Right renal pelvis (tissue), 4 donors: Measurements from ENCODE around the gene ARFIP1. TPM values are rescaled to one million over a fixed set of nuclear protein-coding genes. Genes with fewer than 3 reads are reported as not detected.
"Not testable (repeated sequence)": the region's sequence is repeated elsewhere in the genome, so short reads cannot be mapped to it uniquely, and the experiment has no call there.

Experiments
- DNase-seq, 4 donors: peaks; one replicate each; pipeline ENCODE4 v3.0.0-alpha.2; 2013; ENCODE audit warnings: low read depth in 4 of 4, low spot score in 3 of 4, missing footprints in 1 of 4
- polyA plus RNA-seq, 4 donors: library from polyadenylated mRNA; unstranded; fragments of 120-200 nt; gene quantifications; one replicate each; pipeline ENCODE4 v1.2.1, GENCODE V29; 2013; ENCODE audit not compliant: insufficient read length in 4 of 4

ARFIP1 gene, protein sequence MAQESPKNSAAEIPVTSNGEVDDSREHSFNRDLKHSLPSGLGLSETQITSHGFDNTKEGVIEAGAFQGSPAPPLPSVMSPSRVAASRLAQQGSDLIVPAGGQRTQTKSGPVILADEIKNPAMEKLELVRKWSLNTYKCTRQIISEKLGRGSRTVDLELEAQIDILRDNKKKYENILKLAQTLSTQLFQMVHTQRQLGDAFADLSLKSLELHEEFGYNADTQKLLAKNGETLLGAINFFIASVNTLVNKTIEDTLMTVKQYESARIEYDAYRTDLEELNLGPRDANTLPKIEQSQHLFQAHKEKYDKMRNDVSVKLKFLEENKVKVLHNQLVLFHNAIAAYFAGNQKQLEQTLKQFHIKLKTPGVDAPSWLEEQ
- 10 to 100 TPM; 45.5 to 54.6 (median 49.5) TPM for polyA plus RNA-seq

GRCh38 chr4:152779513-152780266 lies at the start of gene ARFIP1, which contains the start of gene TIGD4:
Gene ARFIP1, plus strand, starts transcription at chr4:152779954. Its CDS starts 49,680 bp downstream, at chr4:152829634.
Gene TIGD4, minus strand, starts transcription at chr4:152779730. Its CDS starts 8,726 bp downstream, at chr4:152771004.
- peak; percentile 89 to 94 (median 92) for DNase-seq

GRCh38 chr4:152731997-152732396 lies 47.8 kb upstream of the ARFIP1 start:
- no peak for DNase-seq

GRCh38 chr4:152734015-152734698 lies 45.6 kb upstream of the ARFIP1 start:
- DNase-seq: no peak

DNA sequence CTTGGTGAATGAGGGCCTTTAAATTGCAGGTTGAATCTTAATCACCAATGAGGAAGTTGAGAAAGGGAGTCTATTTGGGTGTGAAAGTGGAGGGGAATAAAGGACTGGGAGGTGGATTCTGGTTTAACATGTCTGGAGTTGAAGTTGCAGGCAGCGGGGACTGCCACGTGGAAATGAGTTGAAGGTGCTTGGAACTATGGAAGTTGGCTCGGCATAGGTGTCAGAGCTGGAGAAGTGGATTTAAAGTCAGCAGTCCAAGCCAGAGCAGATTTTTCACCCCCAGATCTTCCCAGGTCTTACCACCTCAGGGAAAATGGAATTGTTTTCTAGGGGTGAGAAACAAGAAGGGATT lies 45.1 kb upstream of the ARFIP1 start:
- no peak for DNase-seq

- DNase-seq: peak in 2 of 4 donors; percentile 5 to 8
Observed at GRCh38 chr4:152735396-152735859, 44.3 kb upstream of the ARFIP1 start.

DNA sequence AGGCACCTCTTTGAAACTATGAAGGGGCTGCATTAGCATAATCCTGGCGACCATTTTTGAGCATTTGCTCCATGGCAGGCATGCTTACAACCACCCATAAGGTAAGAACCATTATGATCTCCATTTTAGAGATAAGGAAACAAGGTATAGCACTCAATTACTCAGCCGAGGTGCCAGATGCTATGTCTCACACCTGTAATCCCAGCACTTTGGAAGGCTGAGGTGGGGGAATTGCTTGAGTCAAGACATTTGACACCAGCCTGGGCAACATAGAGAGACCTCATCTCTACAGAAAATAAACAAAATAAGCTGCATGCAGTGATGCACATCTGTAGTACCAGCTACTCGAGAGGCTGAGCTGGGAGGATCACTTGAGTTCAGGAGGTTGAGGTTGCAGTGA lies 43.8 kb upstream of the ARFIP1 start:
- DNase-seq: no peak

DNA sequence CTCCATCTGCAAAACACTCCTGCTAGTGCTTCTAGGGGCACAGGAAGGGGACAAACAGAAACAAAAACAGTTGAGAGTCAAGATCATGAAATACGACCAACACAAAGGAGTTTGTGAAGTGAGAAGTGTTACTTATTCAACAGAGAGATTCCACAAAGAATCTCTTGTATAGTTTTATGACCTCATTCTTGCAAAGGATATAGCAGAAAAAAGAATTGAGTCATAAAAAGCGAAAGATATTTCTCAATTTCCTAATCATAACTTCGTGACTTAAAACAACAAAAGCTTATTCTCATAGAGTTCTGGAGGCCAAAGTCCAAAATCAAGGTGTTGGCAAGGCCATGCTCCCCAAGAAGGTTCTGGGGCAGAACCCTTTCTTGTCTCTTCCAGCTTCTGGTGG lies 40.9 kb upstream of the ARFIP1 start:
- DNase-seq: no peak

DNA sequence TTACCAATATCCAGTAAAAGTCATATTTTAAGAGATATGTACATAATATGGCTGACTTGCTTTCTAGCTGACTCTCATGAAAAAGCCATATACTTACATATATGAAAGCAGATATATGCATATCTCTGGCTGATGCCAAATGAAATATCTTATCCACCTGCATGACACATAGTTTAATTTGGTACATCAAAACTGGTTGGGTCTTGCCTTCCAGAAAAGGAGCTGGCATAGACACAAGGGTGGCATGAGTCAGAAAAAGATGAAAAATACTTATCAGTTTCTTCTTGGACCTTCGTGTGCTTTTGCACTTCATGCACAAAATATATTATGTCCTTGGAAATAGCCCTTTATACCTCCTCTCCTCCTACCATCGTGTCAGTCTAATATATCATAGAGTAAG lies 32.3 kb upstream of the ARFIP1 start:
- DNase-seq: no peak

DNA sequence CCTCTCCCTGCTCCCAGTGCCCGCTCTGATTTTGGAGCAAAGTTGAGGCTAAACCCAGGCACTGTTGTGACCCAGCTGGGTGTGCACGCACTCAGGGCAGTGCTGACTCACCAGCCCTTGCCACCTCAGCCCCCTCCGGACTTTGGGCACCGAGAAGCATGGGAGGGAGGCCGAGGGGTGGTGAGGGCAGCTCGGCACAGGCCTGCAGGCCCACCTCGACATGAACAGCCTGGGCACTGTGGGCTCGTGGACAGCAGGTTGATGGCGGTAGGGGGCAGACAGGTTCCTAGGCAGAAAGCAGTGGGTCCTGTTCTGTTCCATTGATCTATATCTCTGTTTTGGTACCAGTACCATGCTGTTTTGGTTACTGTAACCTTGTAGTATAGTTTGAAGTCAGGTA lies 31.1 kb upstream of the ARFIP1 start:
- no peak for DNase-seq

DNA sequence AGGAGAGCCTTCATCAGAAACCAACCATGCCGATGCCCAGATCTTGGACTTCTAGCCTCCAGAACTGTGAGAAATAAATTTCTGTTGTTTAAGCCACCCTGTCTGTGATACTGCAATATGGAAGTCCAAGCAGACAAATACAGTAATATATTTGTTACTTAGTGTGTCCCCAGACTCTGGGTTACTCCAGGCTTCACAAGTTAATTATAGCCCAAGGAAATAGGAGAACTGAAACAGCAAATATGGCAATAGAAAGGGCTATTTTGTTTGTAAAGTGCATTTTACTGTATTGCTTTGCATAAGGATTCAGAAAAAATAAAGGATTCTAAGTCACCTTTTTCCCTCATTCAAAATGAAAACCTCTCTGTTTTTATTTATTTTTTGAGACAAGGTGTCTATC lies 16.0 kb upstream of the ARFIP1 start:
- no peak for DNase-seq

DNA sequence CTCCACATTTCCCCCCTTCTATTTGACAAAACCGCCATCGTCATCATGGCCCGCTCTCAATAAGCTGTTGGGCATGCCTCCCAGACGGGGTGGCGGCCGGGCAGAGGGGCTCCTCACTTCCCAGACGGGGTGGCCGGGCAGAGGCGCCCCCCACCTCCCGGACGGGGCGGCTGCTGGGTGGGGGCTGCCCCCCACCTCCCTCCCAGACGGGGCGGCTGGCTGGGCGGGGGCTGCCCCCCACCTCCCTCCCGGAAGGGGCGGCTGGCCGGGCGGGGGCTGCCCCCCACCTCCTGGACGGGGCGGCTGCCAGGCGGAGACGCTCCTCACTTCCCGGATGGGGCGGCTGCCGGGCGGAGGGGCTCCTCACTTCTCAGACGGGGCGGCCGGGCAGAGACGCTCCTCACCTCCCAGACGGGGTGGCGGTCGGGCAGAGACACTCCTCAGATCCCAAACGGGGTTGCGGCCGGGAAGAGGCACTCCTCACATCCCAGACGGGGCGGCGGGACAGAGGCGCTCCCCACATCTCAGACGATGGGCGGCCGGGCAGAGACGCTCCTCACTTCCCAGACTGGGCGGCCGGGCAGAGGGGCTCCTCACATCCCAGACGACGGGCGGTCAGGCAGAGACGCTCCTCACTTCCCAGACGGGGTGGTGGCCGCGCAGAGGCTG lies 14.6 kb upstream of the ARFIP1 start:
- DNase-seq: not testable (repeated sequence)

- no peak for DNase-seq
Observed at GRCh38 chr4:152771741-152772533, 7.8 kb upstream of the ARFIP1 start.

DNA sequence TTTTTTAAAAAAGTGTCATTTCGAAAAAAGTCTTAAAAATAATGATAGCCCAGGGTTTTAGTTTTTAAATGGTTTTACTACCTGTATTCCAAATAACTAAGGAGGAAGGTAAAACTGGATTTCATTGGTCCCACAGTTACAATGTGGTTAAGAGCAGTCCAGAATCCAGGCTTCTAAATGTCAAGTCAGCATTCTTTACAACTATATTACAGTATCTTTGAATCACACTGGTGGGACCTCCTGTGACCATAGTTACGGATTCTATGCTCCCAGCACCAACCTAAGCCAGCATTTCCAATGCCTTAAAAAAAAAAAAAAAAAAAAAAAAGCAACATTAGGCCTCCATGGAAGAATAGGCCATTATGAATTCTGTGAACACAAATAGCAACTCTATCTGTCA lies 6.4 kb upstream of the ARFIP1 start:
- DNase-seq: no peak

DNA sequence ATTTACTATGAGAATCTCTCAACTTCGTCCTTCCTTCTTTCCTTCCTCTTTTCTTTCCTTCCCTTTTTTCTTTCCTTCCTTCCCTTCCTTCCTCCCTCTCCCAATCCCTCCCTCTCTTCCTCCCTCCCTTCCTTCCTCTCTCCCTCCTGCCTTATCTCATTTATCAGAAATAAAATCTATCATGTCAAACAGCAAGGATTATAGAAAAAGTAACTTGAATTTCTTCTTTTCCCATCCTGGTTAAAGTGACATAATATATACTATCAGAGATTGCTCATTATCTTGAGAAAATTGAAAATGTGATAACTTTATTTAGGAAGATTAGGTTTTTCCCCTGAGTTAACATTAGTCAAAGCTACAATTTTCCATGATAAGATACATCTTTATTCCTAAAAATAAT lies 5.8 kb upstream of the ARFIP1 start:
- DNase-seq: no peak

GRCh38 chr4:152776352-152776751 lies 3.4 kb upstream of the ARFIP1 start:
- DNase-seq: no peak

- DNase-seq: no peak
Observed at GRCh38 chr4:152777488-152777887, 2.3 kb upstream of the ARFIP1 start.

DNA sequence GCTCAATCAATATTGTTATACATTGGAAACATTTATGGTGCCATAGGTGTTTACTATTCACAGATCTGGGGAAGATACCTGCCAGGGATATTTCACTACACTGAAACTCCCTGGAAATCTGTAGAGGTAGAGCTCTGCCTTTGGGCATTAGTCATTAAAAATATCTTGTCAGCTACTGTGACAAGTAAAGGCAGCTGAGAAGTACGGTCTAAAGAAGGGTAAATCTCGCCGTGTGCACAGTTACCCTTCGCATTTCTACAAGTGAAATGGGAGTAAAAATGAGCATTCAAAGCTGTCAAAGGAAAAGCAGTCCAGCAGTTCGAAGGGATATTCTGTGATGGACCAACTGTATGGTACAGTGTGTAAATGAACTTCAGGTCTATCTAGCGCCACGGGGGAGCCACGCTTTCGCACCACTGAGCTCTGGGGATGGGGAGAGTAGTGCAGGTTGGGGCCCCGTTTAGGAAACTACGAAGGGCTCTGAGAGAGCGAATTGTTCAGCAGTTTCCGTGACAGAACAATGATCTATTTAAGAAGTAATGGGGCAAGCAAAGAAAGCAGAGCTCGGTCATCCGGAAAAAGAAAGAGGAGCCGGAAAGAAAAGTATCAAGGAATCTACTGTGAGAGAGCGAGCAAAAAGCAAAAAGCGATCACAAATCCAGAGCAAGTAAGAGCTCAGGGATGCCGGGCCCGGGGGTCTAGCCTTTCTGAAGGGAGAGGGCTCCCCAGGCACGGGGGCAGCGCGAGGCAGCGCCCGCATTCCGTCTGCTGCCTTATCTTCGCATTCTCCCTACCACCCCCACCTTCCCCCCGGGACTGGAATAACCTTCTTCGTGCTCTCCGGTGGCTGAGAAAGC lies 870 bp upstream of the ARFIP1 start:
- peak in 3 of 4 donors; percentile 19 to 38 (median 23) for DNase-seq

DNA sequence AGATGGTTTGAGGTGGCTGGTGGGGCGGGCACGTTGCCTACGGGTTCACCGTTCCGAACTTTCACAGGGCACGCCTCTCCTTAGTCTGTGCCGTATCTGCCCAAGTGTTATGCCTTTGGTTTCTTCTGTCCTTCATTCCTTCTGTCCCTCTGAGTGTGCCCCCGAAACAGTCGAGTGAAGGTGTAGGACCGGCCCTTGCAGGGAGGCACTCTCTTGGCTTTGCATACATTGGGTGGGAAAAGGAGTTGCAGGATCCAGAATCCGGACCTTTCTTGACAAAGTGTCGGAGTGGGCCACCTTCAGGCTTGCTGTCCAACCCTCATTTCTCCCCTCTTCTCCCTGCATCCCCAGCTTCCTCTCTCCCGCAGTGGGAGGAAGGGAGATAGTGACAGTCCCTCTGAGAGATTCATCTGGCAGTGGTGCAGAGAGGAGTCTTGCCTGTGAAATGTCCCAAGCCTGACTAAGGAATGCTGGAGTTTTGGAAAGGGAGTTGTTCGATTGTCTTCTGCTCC lies 569 bp downstream of the ARFIP1 start:
- DNase-seq: no peak
